Osteocyte (in vitro differentiated cells): ENCODE data around the gene DPYD. TPM values are rescaled to one million over a fixed set of nuclear protein-coding genes. Genes with fewer than 3 reads are reported as not detected.

Experiments
- DNase-seq: peaks from one replicate; pipeline ENCODE4 v3.0.0; 2021; ENCODE audit warnings: mixed read lengths; ENCODE audit not compliant: unreplicated experiment; ENCODE audit errors: extremely low spot score
- H3K27ac Mint-ChIP-seq: one replicate; pipeline ENCODE4 v1.8.0; 2021; ENCODE audit warnings: mild to moderate bottlenecking, mixed read lengths; ENCODE audit not compliant: unreplicated experiment
- H3K27me3 Mint-ChIP-seq: one replicate; pipeline ENCODE4 v1.8.0; 2021; ENCODE audit warnings: mixed read lengths; ENCODE audit not compliant: unreplicated experiment
- H3K36me3 Mint-ChIP-seq: one replicate; pipeline ENCODE4 v1.8.0; 2021; ENCODE audit warnings: mixed read lengths; ENCODE audit not compliant: unreplicated experiment
- H3K4me1 Mint-ChIP-seq: one replicate; pipeline ENCODE4 v1.8.0; 2021; ENCODE audit warnings: mixed read lengths; ENCODE audit not compliant: unreplicated experiment
- H3K4me3 Mint-ChIP-seq: one replicate; pipeline ENCODE4 v1.8.0; 2021; ENCODE audit warnings: mild to moderate bottlenecking, moderate library complexity, mixed read lengths; ENCODE audit not compliant: unreplicated experiment
- H3K9me3 Mint-ChIP-seq: one replicate; pipeline ENCODE4 v1.8.0; 2021; ENCODE audit warnings: mixed read lengths; ENCODE audit not compliant: unreplicated experiment
- CTCF ChIP-seq: fragments of 200-600 bp; sonication (generic); IDR thresholded peaks from 2 replicates; pipeline ENCODE4 v1.5.0; 2021; ENCODE audit warnings: antibody characterized with exemption, mild to moderate bottlenecking, moderate library complexity
- total RNA-seq: library from RNA; stranded (reverse); gene quantifications from 2 replicates; pipeline ENCODE4 v1.2.1, GENCODE V29; 2021

The DPYD gene
- total RNA-seq, 1 donor from 2014 or later = 44.0 TPM

- Mint-ChIP-seq H3K36me3 (peaks cover 6% of the 10 kb centered on the region), H3K9me3 (peaks cover 4% of the 10 kb centered on the region), H3K4me3 (no peak overlapping the region), H3K27me3 (no peaks in the 10 kb centered on the region), H3K27ac (no peak overlapping the region), H3K4me1 (peaks cover 4% of the 10 kb centered on the region)
- TF ChIP-seq CTCF = no peak
- DNase-seq = no peak
Observed at GRCh38 chr1:97610748-97611147, 310.1 kb downstream of the DPYD start.

GRCh38 chr1:97610102-97610501 is 310.7 kb downstream of the DPYD start:
- H3K4me1 Mint-ChIP-seq = peaks cover 4% of the 10 kb centered on the region
- H3K27me3 Mint-ChIP-seq = no peaks in the 10 kb centered on the region
- DNase-seq = no peak
- H3K36me3 Mint-ChIP-seq = peaks cover 6% of the 10 kb centered on the region
- peaks cover 4% of the 10 kb centered on the region for H3K9me3 Mint-ChIP-seq
- H3K27ac Mint-ChIP-seq = no peak overlapping the region
- no peak overlapping the region for H3K4me3 Mint-ChIP-seq
- no peak for TF ChIP-seq CTCF

GRCh38 chr1:97608272-97608671 is 312.6 kb downstream of the DPYD start:
- H3K27me3 Mint-ChIP-seq = no peaks in the 10 kb centered on the region
- TF ChIP-seq CTCF = no peak
- H3K4me3 Mint-ChIP-seq = no peak overlapping the region
- DNase-seq = no peak
- no peak overlapping the region for H3K27ac Mint-ChIP-seq
- H3K36me3 Mint-ChIP-seq = peaks cover 6% of the 10 kb centered on the region
- peaks cover 11% of the 10 kb centered on the region for H3K4me1 Mint-ChIP-seq
- peaks cover 4% of the 10 kb centered on the region for H3K9me3 Mint-ChIP-seq

GRCh38 chr1:97603776-97604175 is 317.1 kb downstream of the DPYD start:
- TF ChIP-seq CTCF = no peak
- H3K4me1 Mint-ChIP-seq = peaks cover 20% of the 10 kb centered on the region
- no peaks in the 10 kb centered on the region for H3K36me3 Mint-ChIP-seq
- no peak overlapping the region for H3K4me3 Mint-ChIP-seq
- H3K27me3 Mint-ChIP-seq = no peaks in the 10 kb centered on the region
- peaks cover 4% of the 10 kb centered on the region for H3K9me3 Mint-ChIP-seq
- H3K27ac Mint-ChIP-seq = no peak overlapping the region
- DNase-seq = no peak

GRCh38 chr1:97603218-97603617 is 317.6 kb downstream of the DPYD start:
- H3K4me1 Mint-ChIP-seq = peaks cover 20% of the 10 kb centered on the region
- no peak for TF ChIP-seq CTCF
- DNase-seq = no peak
- peaks cover 4% of the 10 kb centered on the region for H3K9me3 Mint-ChIP-seq
- H3K27me3 Mint-ChIP-seq = no peaks in the 10 kb centered on the region
- no peak overlapping the region for H3K4me3 Mint-ChIP-seq
- H3K27ac Mint-ChIP-seq = no peak overlapping the region
- no peaks in the 10 kb centered on the region for H3K36me3 Mint-ChIP-seq
